HG03139 (cell line): ENCODE results near the gene CTAGE4.
"Not testable (repeated sequence)": the region's sequence is repeated elsewhere in the genome, so short reads cannot be mapped to it uniquely, and the experiment has no call there.

Experiments
- ATAC-seq: cut with Tn5 transposase; IDR thresholded peaks from one replicate; pipeline ENCODE4 v1.9.1; 2021; ENCODE audit not compliant: unreplicated experiment

The CTAGE4 gene

GRCh38 chr7:144183166-144183565 is at the start of gene CTAGE4:
TSS of gene CTAGE4 (plus strand) at chr7:144183466. CDS start at chr7:144183504, 38 bp downstream.
- not testable (repeated sequence) for ATAC-seq

- no peak for ATAC-seq
These were observed 49.1 kb upstream of the CTAGE4 start for GRCh38 chr7:144134116-144134515.

- ATAC-seq = no peak
These were observed 45.8 kb upstream of the CTAGE4 start for GRCh38 chr7:144137501-144137900.

GRCh38 chr7:144142187-144142586 is 41.1 kb upstream of the CTAGE4 start:
- ATAC-seq = no peak

GRCh38 chr7:144144426-144144825 is 38.8 kb upstream of the CTAGE4 start:
- ATAC-seq = no peak

- ATAC-seq = no peak
These were observed 34.9 kb upstream of the CTAGE4 start for GRCh38 chr7:144148224-144148827.

GRCh38 chr7:144158861-144159260 is 24.4 kb upstream of the CTAGE4 start:
- ATAC-seq = no peak

GRCh38 chr7:144164784-144165183 is 18.5 kb upstream of the CTAGE4 start:
- ATAC-seq = no peak

- ATAC-seq = not testable (repeated sequence)
These were observed 11.5 kb upstream of the CTAGE4 start for GRCh38 chr7:144171594-144172350.

- no peak for ATAC-seq
These were observed 8.7 kb upstream of the CTAGE4 start for GRCh38 chr7:144174613-144175012.

GRCh38 chr7:144178380-144179164 is 4.7 kb upstream of the CTAGE4 start:
- ATAC-seq = peak; percentile 93

GRCh38 chr7:144179165-144179479 is 4.1 kb upstream of the CTAGE4 start:
- ATAC-seq = peak; percentile 22

GRCh38 chr7:144187848-144188247 is 4.6 kb downstream of the CTAGE4 start:
- not testable (repeated sequence) for ATAC-seq

GRCh38 chr7:144188578-144189171 is 5.4 kb downstream of the CTAGE4 start:
- not testable (repeated sequence) for ATAC-seq

- ATAC-seq = not testable (repeated sequence)
These were observed 10.5 kb downstream of the CTAGE4 start for GRCh38 chr7:144193782-144194181.

- not testable (repeated sequence) for ATAC-seq
These were observed 11.2 kb downstream of the CTAGE4 start for GRCh38 chr7:144194453-144194852.

GRCh38 chr7:144195212-144195872 is 12.1 kb downstream of the CTAGE4 start, which contains the start of gene ARHGEF35:
TSS of gene ARHGEF35 (minus strand) at chr7:144195833. CDS start at chr7:144188383, 7,450 bp downstream.
- ATAC-seq = peak; percentile 64

GRCh38 chr7:144198934-144199333 is 15.7 kb downstream of the CTAGE4 start:
- not testable (repeated sequence) for ATAC-seq

GRCh38 chr7:144201978-144202377 is 18.7 kb downstream of the CTAGE4 start:
- peak; percentile 24 for ATAC-seq

GRCh38 chr7:144203086-144203485 is 19.8 kb downstream of the CTAGE4 start:
- not testable (repeated sequence) for ATAC-seq

- ATAC-seq = not testable (repeated sequence)
These were observed 22.0 kb downstream of the CTAGE4 start for GRCh38 chr7:144205306-144205705.
